ENCODE measurements around the gene HSD17B1.
A peak's percentile ranks its signal among the peaks of the same experiment; 100 is the strongest.
"Not testable (repeated sequence)": the region's sequence is repeated elsewhere in the genome, so short reads cannot be mapped to it uniquely, and the experiment has no call there.

The HSD17B1 gene

GRCh38 chr17:42552736-42553135 lies at the start of gene HSD17B1:
HSD17B1 (plus strand) TSS chr17:42552923; CDS start chr17:42552934, 11 bp downstream.
- not testable (repeated sequence) for DNase-seq (ENCODE audit: low spot score)

- DNase-seq (ENCODE audit: low spot score), result no peak
Observed at GRCh38 chr17:42502926-42503325, 49.8 kb upstream of the HSD17B1 start.

GRCh38 chr17:42507671-42508070 lies 45.1 kb upstream of the HSD17B1 start:
- no peak for DNase-seq (ENCODE audit: low spot score)

- no peak for DNase-seq (ENCODE audit: low spot score)
Observed at GRCh38 chr17:42508426-42509165, 44.1 kb upstream of the HSD17B1 start.

GRCh38 chr17:42509409-42509808 lies 43.3 kb upstream of the HSD17B1 start:
- DNase-seq (ENCODE audit: low spot score), result no peak

GRCh38 chr17:42509841-42510240 lies 42.9 kb upstream of the HSD17B1 start:
- no peak for DNase-seq (ENCODE audit: low spot score)

- DNase-seq (ENCODE audit: low spot score), result no peak
Observed at GRCh38 chr17:42512246-42512645, 40.5 kb upstream of the HSD17B1 start.

GRCh38 chr17:42512733-42513251 lies 39.9 kb upstream of the HSD17B1 start:
- DNase-seq (ENCODE audit: low spot score), result no peak

GRCh38 chr17:42513686-42514085 lies 39.0 kb upstream of the HSD17B1 start:
- DNase-seq (ENCODE audit: low spot score), result no peak

GRCh38 chr17:42514279-42514678 lies 38.4 kb upstream of the HSD17B1 start:
- DNase-seq (ENCODE audit: low spot score), result no peak

GRCh38 chr17:42514867-42515266 lies 37.9 kb upstream of the HSD17B1 start:
- no peak for DNase-seq (ENCODE audit: low spot score)

- peak; percentile 89 for DNase-seq (ENCODE audit: low spot score)
Observed at GRCh38 chr17:42517516-42517915, 35.2 kb upstream of the HSD17B1 start.

- DNase-seq (ENCODE audit: low spot score), result no peak
Observed at GRCh38 chr17:42518046-42518754, 34.5 kb upstream of the HSD17B1 start.

- DNase-seq (ENCODE audit: low spot score), result no peak
Observed at GRCh38 chr17:42518755-42519545, 33.8 kb upstream of the HSD17B1 start.

- DNase-seq (ENCODE audit: low spot score), result no peak
Observed at GRCh38 chr17:42519546-42520491, 32.9 kb upstream of the HSD17B1 start.

- no peak for DNase-seq (ENCODE audit: low spot score)
Observed at GRCh38 chr17:42520540-42520951, 32.2 kb upstream of the HSD17B1 start.

GRCh38 chr17:42521036-42521435 lies 31.7 kb upstream of the HSD17B1 start:
- DNase-seq (ENCODE audit: low spot score), result no peak

- no peak for DNase-seq (ENCODE audit: low spot score)
Observed at GRCh38 chr17:42521666-42522262, 31.0 kb upstream of the HSD17B1 start.

- no peak for DNase-seq (ENCODE audit: low spot score)
Observed at GRCh38 chr17:42522263-42522790, 30.4 kb upstream of the HSD17B1 start.

- no peak for DNase-seq (ENCODE audit: low spot score)
Observed at GRCh38 chr17:42522798-42523278, 29.9 kb upstream of the HSD17B1 start.

Measured in HuH-7 (cell line).